C4-2B (cell line): Measurements from ENCODE around the gene ZNF839.

Source experiments
- H3K27ac ChIP-seq: fragments of 450-650 bp; 2 replicates; pipeline ENCODE4 v1.5.1; 2017
- ZFX ChIP-seq: fragments of 450-650 bp; IDR thresholded peaks from 2 replicates; pipeline ENCODE4 v1.6.1; 2017
- TF ChIP-seq, protein P1 (sequence below): fragments of 450-650 bp; conservative IDR thresholded peaks from 2 replicates; pipeline ENCODE4 v1.5.1; 2017; ENCODE audit warnings: mild to moderate bottlenecking

ZNF839 gene

DNA sequence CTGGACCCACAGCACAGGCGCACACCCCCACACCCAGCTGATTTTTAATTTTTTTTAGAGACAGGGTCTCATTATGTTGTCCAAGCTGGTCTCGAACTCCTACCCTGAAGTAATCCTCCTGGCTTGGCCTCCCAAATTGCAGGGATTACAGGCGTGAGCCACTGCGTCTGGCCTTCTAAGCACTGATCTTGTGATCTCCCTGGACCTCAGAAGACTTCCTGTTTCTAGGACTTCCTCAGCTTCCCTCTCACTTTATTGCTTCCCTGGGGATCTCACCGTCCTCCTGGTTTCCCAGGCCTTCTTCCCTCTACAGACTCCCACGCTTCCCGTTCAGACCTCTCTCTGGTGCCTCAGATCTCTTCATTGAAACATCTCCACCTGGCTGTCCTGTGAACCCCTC, 13.8 kb downstream of the ZNF839 start:
- TF ChIP-seq ZFX = no peak
- TF ChIP-seq, protein P1, sequence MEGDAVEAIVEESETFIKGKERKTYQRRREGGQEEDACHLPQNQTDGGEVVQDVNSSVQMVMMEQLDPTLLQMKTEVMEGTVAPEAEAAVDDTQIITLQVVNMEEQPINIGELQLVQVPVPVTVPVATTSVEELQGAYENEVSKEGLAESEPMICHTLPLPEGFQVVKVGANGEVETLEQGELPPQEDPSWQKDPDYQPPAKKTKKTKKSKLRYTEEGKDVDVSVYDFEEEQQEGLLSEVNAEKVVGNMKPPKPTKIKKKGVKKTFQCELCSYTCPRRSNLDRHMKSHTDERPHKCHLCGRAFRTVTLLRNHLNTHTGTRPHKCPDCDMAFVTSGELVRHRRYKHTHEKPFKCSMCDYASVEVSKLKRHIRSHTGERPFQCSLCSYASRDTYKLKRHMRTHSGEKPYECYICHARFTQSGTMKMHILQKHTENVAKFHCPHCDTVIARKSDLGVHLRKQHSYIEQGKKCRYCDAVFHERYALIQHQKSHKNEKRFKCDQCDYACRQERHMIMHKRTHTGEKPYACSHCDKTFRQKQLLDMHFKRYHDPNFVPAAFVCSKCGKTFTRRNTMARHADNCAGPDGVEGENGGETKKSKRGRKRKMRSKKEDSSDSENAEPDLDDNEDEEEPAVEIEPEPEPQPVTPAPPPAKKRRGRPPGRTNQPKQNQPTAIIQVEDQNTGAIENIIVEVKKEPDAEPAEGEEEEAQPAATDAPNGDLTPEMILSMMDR = no peak
- H3K27ac ChIP-seq = no peak overlapping the region

DNA sequence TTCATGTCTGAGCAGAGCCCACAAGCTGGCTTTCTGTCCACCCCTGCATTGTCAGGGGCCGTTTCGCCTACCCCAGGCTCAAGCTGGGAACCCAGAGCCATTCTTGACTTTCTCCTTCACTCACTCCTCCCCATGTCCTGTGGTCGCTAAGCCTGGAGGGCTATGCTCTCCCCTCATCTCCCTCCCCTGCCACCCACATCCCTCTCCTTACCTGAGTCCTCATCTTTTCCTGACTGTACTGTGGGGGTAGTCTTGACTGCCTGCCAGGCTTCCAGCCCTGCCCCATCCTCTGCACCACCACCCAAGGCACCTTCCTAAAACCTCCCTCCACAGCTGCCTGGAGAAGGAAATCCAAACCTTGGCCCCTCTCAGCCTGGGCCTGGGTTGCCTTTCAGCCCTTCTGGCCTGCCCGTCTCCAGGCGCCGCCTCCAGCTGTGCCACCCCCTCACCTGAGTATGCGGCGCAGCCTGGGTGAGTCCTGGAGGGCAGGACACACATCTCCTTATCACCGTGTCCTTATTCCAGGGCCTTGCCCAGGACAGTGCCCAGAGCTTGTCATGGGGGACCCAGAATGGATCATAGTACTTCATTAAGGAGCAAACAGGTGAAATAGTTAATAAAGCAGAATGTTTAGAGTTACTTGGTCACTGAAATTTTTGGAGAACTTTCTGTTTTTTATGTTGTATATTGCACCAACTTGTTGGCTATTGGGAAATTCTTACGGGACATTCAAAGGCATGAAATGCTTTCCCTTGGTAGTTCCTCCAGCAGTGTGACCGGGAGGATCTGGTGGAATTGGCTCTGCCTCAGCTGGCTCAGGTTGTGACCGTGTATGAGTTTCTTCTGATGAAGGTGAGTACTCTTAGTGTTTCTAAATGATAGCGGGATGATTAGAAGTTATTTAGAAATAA, 14.5 kb downstream of the ZNF839 start:
- TF ChIP-seq ZFX = no peak
- TF ChIP-seq, protein P1 = no peak
- H3K27ac ChIP-seq = no peak overlapping the region

DNA sequence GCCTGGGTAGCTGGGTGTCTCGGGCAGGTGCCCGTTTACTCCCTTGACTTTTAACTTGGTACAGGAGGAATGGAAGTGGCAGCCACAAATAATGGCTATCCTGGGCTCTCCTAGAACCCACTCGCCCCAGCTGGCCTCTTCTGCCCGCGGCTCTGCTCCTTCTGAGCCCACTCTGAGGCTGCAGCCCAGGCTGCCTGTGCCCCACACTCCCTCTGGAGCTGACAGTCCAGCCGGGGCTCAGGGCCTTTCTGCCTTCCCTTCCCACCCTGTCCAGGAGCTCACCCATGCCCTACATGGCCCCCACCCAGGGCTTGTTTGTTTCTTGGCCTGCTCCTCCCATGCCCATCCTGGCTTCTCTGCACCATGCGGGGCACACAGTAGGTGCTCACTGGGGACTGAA, 15.6 kb downstream of the ZNF839 start:
- no peak overlapping the region for H3K27ac ChIP-seq
- TF ChIP-seq ZFX = no peak
- TF ChIP-seq, protein P1 = no peak

DNA sequence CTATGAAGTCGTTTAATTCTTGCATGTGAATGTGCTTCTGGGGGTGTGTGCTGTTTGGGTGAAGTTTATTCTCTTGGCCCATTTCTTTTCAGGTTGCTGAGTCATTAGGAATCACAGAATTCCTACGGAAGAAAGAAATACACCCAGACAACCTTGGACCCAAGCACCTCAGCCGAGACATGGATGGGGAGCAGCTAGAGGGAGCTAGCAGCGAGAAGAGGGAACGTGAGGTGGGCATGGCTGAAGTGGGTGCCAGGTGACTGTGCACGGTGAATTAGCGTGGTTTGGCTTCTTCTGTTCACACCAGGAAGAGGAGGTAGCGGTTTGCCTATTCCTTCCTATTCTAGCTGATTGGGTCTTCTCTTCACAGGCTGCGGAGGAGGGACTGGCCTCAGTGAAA, 19.2 kb downstream of the ZNF839 start:
- TF ChIP-seq, protein P1 = no peak
- TF ChIP-seq ZFX = no peak
- H3K27ac ChIP-seq = no peak overlapping the region

DNA sequence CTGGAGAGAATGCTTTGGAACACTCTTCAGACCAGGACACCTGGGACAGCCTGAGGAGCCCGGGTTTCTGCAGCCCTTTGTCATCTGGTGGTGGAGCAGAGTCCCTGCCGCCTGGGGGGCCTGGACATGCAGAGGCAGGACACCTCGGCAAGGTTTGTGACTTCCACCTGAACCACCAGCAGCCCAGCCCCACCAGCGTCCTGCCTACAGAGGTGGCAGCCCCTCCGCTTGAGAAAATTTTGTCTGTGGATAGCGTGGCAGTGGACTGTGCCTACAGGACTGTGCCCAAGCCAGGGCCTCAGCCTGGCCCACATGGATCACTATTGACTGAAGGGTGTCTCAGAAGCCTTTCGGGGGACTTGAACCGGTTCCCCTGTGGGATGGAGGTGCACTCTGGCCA, 22.0 kb downstream of the ZNF839 start:
- no peak overlapping the region for H3K27ac ChIP-seq
- TF ChIP-seq, protein P1 = no peak
- no peak for TF ChIP-seq ZFX

DNA sequence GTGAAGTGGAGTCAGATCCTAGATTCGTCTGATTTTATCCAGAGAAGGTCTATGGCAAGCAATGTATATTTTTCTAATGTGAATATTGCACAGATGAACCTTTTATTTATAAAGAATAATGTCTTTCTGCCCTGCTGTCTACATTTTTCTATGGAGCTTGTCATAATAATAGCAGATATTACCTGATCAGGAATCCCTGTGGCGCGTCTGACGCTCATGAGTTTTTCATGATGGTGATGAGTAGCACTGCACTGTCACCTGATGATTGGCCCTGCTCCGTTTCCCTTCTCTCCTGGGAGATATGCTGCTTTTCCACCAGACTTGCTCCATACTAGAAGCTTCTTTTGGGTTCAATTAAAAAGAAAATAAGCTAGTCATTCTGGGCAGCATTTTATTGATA, 22.7 kb downstream of the ZNF839 start:
- no peak for TF ChIP-seq ZFX
- TF ChIP-seq, protein P1 = no peak
- no peak overlapping the region for H3K27ac ChIP-seq

DNA sequence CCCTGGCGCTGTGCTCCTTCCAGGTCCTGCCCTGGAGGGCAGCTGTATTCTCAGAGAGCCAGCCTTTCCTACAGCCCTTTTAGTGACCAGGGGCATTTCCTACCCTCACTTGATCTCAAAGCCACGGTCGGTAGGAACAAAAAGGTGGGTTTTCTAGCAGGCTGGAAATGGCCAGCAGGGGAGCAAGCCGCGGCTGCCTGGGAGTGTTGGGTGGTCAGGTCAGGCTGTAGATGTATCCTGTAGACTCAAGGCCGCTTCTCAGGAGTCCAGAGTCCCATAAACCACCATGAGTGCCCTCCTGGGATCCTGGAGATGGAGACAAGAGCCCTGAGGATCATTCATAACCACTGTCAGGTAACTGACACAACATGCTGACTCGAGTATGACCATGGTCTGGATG, 24.5 kb downstream of the ZNF839 start:
- no peak for TF ChIP-seq ZFX
- TF ChIP-seq, protein P1 = no peak
- no peak overlapping the region for H3K27ac ChIP-seq
